Fibroblast of mammary gland (primary cell): Measurements from ENCODE around the gene PRPH2.
"Not testable (repeated sequence)": the region's sequence is repeated elsewhere in the genome, so short reads cannot be mapped to it uniquely, and the experiment has no call there.

ENCODE experiments used
- DNase-seq: peaks from one replicate; pipeline ENCODE4 v3.0.0-alpha.2; 2010; ENCODE audit warnings: low read depth
- H3K4me3 ChIP-seq: 2 replicates; pipeline ENCODE4 v1.5.1; 2011; ENCODE audit warnings: low read depth, mild to moderate bottlenecking, low read length, moderate library complexity; ENCODE audit not compliant: control insufficient read depth
- TF ChIP-seq, protein P1 (sequence below): conservative IDR thresholded peaks from 2 replicates; pipeline ENCODE4 v1.5.1; 2011; ENCODE audit warnings: low read depth, low read length, inconsistent platforms; ENCODE audit not compliant: control insufficient read depth, insufficient read depth

Gene PRPH2

GRCh38 chr6:42679358-42679757 is 43.0 kb downstream of the PRPH2 start:
- no peak for DNase-seq
- TF ChIP-seq, protein P1, sequence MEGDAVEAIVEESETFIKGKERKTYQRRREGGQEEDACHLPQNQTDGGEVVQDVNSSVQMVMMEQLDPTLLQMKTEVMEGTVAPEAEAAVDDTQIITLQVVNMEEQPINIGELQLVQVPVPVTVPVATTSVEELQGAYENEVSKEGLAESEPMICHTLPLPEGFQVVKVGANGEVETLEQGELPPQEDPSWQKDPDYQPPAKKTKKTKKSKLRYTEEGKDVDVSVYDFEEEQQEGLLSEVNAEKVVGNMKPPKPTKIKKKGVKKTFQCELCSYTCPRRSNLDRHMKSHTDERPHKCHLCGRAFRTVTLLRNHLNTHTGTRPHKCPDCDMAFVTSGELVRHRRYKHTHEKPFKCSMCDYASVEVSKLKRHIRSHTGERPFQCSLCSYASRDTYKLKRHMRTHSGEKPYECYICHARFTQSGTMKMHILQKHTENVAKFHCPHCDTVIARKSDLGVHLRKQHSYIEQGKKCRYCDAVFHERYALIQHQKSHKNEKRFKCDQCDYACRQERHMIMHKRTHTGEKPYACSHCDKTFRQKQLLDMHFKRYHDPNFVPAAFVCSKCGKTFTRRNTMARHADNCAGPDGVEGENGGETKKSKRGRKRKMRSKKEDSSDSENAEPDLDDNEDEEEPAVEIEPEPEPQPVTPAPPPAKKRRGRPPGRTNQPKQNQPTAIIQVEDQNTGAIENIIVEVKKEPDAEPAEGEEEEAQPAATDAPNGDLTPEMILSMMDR = no peak
- no peak overlapping the region for H3K4me3 ChIP-seq

DNA sequence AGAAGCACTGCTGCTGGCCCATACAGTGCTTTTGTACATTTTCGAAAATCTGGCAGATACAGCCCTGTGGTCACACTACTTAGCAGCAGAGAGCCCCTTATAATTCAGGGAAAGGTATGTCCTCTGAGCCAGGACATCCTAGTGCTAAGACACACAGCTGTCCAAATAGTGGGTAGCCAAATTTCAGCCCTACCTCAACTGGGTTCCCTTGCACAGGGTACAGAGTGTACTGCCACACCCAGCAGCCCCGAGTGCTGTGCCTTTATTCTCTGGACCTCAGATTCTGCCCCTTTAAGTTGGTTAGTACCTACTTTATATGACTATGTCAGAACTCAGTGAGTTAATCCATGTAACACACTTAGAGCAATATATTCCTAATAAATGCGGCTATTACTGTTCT is 47.6 kb downstream of the PRPH2 start:
- no peak for DNase-seq
- H3K4me3 ChIP-seq = no peak overlapping the region
- TF ChIP-seq, protein P1 = no peak

- H3K4me3 ChIP-seq, DNase-seq: not testable (repeated sequence)
Observed at GRCh38 chr6:42674368-42674767, 48.0 kb downstream of the PRPH2 start.

DNA sequence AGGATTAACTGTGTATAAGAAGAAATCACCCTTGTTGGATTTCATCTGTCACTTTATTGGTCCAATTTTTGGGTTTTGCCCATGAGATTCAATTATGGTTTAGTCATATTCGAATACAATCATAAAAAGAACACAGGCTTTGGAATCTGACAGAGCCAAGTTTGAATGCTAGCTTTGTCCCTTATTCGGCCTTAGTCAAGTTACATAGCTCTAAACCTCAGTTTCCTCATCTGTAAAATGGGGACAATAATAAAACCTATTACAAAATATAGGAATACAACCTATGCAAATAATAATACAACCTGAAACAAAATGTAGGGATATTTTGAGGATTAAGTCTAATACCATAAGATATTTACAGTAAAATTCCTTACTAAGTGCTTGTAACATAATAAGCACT is 57.7 kb downstream of the PRPH2 start:
- no peak for DNase-seq
- no peak overlapping the region for H3K4me3 ChIP-seq
- TF ChIP-seq, protein P1 = no peak

DNA sequence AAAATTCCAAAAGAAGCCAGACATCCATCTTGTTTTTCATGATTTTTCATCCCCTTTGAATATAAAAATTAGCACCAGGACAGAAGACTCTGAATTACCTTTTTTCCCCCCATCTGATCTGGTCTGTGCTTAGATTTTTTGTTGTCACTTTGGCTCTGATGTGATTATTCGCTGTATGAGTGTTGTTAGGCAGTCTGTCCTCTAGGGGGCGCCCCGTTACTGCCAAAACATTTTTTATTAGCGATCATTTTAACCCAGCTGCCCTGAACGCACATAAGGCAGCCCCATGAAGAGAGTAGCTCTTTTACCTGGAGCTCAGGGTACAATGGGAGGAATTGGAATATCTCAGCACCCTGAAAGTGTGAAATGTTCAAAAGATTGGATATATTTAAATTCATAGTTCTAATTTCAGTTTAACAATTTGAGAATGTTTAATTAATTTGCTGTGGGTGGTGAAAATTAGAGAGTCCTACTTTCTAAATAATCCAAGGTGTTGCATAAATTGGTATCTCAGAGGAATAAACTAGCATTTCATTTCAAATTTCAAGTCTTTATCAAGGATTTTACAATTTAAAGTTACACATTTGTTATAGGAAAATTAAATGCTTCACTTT is 60.8 kb downstream of the PRPH2 start:
- DNase-seq = peak; percentile 70
- TF ChIP-seq, protein P1 = peak; percentile 81
- no peak overlapping the region for H3K4me3 ChIP-seq

DNA sequence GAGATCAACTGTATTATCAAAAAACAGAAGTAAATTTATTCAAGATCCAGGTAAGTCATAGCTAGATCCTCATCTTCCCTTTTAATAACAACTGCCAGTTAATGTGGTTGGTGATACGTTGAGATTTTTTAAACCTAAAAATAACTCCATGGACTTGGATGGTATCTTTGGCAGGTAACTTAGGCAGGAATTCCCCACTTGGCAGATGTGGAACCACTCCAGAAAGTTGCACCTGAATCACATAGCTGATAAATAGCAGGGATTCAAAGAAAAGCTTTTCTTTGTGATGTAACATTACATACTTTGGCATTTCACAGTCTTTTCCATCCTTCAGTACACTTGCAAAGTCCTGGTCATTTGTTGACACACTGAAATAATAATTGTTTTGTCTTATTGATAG is 62.6 kb downstream of the PRPH2 start:
- DNase-seq = no peak
- no peak overlapping the region for H3K4me3 ChIP-seq
- TF ChIP-seq, protein P1 = no peak

DNA sequence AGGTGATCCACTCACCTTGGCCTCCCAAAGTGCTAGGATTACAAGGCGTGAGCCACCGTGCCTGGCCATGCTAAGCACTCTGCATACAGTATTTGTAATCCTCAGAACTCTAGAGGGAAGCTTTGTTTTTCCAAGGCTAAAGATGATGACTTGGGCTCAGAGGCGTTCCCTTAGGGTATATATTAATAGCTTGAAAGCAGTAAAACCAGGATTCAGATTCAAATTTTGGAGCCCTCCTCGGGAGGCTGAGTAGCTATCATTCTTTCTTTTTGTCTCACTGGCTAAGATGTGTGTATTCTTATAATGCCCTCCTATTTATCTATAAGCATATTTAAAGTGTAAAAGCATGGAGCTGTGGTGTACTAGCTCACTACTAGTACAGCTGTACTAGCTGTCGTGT is 68.5 kb downstream of the PRPH2 start:
- DNase-seq = no peak
- no peak overlapping the region for H3K4me3 ChIP-seq
- TF ChIP-seq, protein P1 = no peak
